Colonic mucosa (tissue), 4 donors: ENCODE results near the gene RHOF. TPM values are rescaled to one million over a fixed set of nuclear protein-coding genes. Genes with fewer than 3 reads are reported as not detected.

Source experiments
- DNase-seq: peaks from one replicate; pipeline ENCODE4 v3.0.0-alpha.2; 2020
- H3K27ac ChIP-seq: fragments of 200-600 bp; one replicate; pipeline ENCODE4 v1.8.0; 2021
- H3K27me3 ChIP-seq: fragments of 200-600 bp; one replicate; pipeline ENCODE4 v1.8.0; 2021
- H3K36me3 ChIP-seq: fragments of 200-600 bp; one replicate; pipeline ENCODE4 v1.8.0; 2021
- H3K4me1 ChIP-seq: fragments of 200-600 bp; one replicate; pipeline ENCODE4 v1.8.0; 2021; ENCODE audit warnings: mild to moderate bottlenecking
- H3K4me3 ChIP-seq: fragments of 200-600 bp; one replicate; pipeline ENCODE4 v1.8.0; 2021
- H3K9ac ChIP-seq, 2 donors: one replicate each; pipeline ENCODE4 v1.7.0; 2013; ENCODE audit warnings: control low read depth in 2 of 2, low read depth in 2 of 2, low read length in 2 of 2
- H3K9me3 ChIP-seq: fragments of 200-600 bp; one replicate; pipeline ENCODE4 v1.8.0; 2021
- intact Hi-C: fragments of 100-400 bp; cut with DNase I; formaldehyde crosslinking; loops from one replicate; pipeline ENCODE4 v1.14.1; 2022
- total RNA-seq, 2 donors: library from RNA; stranded (reverse); fragmentation: NEBNext Ultra II Directional in 1 of 2; extraction: Animal tissue kit (Norgen Biotek cat#: 25700) in 1 of 2; gene quantifications; one replicate each; pipeline ENCODE4 v1.2.1, GENCODE V29; 2021
- TF ChIP-seq, protein P1 (sequence below): fragments of 200-600 bp; IDR thresholded peaks from one replicate; pipeline ENCODE4 v1.8.0; 2022; ENCODE audit warnings: antibody characterized with exemption, mild to moderate bottlenecking
- donor health status: healthy.
- donor health status: DM: no; HTN: no; CAD: no.
- donor health status: DM: no; HTN: no; CAD: no.

RHOF gene
- total RNA-seq, 2 donors from 2014 or later: 58.0 to 74.5 TPM

DNA sequence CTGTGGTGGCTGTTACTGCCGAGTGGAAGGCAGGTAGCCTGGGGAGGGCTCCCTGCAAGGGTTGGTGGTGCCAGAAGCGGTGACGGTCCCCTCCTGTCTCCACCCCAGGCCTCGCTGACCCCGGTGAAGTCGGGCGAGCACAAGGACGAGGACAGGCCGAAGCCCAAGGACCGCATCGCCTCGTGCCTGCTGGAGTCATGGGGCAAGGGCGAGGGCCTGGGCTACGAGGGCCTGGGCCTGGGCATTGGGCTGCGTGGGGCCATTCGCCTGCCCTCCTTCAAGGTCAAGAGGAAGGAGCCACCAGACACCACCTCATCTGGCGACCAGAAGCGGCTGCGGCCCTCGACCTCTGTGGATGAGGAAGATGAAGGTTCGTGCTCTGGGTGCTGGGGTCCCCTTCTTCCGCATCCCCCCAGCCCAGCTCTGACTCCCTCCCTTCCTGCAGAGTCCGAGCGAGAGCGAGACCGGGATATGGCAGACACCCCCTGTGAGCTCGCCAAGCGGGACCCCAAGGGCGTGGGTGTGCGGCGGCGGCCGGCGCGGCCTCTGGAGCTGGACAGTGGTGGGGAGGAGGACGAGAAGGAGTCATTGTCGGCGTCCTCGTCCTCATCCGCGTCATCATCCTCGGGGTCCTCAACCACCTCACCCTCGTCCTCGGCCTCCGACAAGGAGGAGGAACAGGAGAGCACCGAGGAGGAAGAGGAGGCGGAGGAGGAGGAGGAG is 23.6 kb upstream of the RHOF start:
- H3K4me1 ChIP-seq: peaks cover 9% of the 10 kb centered on the region
- H3K36me3 ChIP-seq: peaks cover 39% of the 10 kb centered on the region
- DNase-seq: no peak
- H3K9me3 ChIP-seq: no peaks in the 10 kb centered on the region
- H3K9ac ChIP-seq: no peak overlapping the region
- H3K27me3 ChIP-seq: no peaks in the 10 kb centered on the region
- intact Hi-C loops: no loop called here
- no peak overlapping the region for H3K4me3 ChIP-seq
- TF ChIP-seq, protein P1, sequence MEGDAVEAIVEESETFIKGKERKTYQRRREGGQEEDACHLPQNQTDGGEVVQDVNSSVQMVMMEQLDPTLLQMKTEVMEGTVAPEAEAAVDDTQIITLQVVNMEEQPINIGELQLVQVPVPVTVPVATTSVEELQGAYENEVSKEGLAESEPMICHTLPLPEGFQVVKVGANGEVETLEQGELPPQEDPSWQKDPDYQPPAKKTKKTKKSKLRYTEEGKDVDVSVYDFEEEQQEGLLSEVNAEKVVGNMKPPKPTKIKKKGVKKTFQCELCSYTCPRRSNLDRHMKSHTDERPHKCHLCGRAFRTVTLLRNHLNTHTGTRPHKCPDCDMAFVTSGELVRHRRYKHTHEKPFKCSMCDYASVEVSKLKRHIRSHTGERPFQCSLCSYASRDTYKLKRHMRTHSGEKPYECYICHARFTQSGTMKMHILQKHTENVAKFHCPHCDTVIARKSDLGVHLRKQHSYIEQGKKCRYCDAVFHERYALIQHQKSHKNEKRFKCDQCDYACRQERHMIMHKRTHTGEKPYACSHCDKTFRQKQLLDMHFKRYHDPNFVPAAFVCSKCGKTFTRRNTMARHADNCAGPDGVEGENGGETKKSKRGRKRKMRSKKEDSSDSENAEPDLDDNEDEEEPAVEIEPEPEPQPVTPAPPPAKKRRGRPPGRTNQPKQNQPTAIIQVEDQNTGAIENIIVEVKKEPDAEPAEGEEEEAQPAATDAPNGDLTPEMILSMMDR: no peak
- no peak overlapping the region for H3K27ac ChIP-seq

DNA sequence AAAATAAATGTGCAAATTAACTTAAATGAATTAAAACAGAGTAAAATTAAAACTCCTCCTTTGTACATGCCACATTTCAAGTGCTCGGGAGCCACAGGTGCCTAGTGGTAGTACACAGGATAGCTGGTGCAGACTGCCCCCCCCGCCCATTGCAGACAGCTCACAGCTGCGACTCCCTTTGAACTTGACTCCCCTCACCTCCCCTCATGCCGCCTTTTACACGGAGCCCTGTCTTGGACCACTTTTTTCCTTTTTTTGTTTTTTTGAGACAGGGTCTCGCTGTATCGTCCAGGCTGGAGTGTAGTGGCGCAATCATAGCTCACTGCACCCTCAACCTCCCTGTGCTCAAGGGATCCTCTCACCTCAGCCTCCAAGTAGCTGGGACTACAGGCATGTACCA is 21.8 kb upstream of the RHOF start:
- DNase-seq: no peak
- Histone ChIP-seq H3K27me3 (no peaks in the 10 kb centered on the region), H3K36me3 (peaks cover 32% of the 10 kb centered on the region), H3K4me3 (no peak overlapping the region), H3K9me3 (no peaks in the 10 kb centered on the region), H3K9ac (no peak overlapping the region), H3K27ac (no peak overlapping the region), H3K4me1 (peaks cover 18% of the 10 kb centered on the region)
- TF ChIP-seq, protein P1: no peak
- intact Hi-C loops: no loop called here

DNA sequence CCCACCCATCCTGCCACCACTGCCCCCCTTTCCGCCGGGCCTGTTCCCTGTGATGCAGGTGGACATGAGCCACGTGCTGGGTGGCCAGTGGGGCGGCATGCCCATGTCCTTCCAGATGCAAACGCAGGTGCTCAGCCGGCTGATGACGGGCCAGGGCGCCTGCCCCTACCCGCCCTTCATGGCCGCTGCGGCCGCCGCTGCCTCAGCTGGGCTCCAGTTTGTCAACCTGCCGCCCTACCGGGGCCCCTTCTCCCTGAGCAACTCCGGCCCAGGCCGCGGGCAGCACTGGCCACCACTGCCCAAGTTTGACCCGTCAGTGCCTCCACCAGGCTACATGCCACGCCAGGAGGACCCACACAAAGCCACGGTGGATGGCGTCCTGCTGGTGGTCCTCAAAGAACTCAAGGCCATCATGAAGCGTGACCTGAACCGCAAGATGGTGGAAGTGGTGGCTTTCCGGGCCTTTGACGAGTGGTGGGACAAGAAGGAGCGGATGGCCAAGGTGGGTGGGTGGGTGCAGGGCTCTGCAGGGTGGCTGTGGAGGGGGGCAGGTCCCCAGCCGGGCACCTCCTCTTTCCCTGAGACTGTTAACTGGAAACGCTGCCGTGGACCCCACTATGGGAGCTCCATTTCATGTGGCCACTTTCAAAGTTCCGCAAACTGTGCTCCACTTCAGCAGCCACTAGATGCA is 21.1 kb upstream of the RHOF start:
- no peak overlapping the region for H3K27ac ChIP-seq
- H3K9ac ChIP-seq: peak overlapping the region in 1 of 2 donors; percentile 20
- H3K4me1 ChIP-seq: peaks cover 18% of the 10 kb centered on the region
- TF ChIP-seq, protein P1: no peak
- H3K27me3 ChIP-seq: no peaks in the 10 kb centered on the region
- H3K36me3 ChIP-seq: peaks cover 27% of the 10 kb centered on the region
- intact Hi-C loops: loop anchor here (5.0 kb wide), 1 partner anchor 37 kb away; no protein-coding TSS in a partner anchor
- DNase-seq: no peak
- no peaks in the 10 kb centered on the region for H3K9me3 ChIP-seq
- no peak overlapping the region for H3K4me3 ChIP-seq

DNA sequence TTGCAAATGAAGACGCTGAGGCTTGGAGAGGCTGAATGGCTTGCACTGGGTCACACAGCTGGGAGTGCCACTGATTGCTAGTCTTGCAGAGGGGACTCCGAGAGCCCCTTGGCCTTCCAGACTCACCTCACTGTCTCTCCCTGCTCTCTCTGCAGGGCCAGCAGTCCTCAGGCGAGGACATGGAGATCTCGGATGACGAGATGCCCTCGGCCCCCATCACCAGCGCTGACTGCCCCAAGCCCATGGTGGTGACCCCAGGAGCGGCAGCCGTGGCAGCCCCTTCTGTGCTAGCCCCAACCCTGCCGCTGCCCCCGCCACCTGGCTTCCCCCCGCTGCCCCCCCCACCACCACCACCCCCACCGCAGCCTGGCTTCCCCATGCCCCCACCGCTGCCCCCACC is 20.5 kb upstream of the RHOF start:
- TF ChIP-seq, protein P1: no peak
- Histone ChIP-seq H3K36me3 (peaks cover 22% of the 10 kb centered on the region), H3K27ac (no peak overlapping the region), H3K9ac (no peak overlapping the region), H3K4me1 (peaks cover 18% of the 10 kb centered on the region), H3K4me3 (no peak overlapping the region), H3K9me3 (no peaks in the 10 kb centered on the region), H3K27me3 (no peaks in the 10 kb centered on the region)
- intact Hi-C loops: loop anchor here (2.0 to 5.0 kb wide), 3 partner anchors 19 to 75 kb away; partner anchors contain the start of gene PSMD9
- no peak for DNase-seq

DNA sequence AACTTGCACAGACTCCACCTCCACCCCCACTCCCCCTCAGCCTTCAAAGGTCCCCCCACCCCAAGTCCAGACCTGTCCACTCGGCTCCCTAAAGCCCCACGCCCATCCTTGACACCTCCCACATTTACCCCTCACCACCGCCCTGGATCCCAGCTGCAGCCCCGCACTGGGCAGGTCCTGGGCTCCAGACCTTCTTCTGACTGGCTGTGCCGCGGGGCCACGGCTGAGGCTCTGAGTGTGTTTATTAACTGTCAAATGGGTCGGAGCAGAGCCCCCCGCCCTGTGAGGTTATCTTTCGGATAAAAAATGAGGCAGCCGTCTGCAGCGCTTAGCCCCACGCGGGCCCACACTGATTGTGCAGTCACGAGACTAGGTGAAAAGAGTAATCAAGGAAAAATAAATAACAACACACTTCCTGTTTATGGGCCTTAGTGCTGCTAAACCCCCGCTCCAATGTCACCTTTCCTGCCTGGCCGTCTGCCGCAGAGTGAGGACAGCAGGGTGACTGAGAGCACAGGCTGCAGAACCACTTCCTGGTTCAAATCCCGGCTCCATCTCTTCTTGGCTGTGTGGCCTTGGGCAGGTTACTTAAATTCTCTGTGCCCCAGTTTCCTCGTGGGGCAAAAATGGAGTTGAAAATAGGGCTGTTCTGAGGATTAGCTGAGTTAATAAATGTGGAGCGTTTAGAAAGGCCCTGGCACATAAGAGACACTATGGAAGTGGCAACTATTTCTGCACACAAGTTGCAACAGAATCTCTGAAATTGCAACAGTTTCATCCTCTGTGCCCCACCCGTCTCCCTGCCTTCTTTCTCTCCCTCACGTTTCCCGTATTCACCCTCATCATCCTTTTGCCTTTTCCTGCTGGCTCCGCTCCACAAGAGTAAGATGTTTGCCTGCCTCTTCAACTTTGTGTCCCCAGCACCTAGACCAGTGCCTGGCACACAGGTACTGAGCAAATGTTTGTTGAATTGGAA is 19.7 kb upstream of the RHOF start:
- H3K27me3 ChIP-seq: no peaks in the 10 kb centered on the region
- no peak overlapping the region for H3K27ac ChIP-seq
- TF ChIP-seq, protein P1: no peak
- no peaks in the 10 kb centered on the region for H3K9me3 ChIP-seq
- intact Hi-C loops: loop anchor here (2.0 to 5.0 kb wide), 3 partner anchors 18 to 76 kb away; partner anchors contain the start of gene PSMD9
- peak overlapping the region; percentile 57 to 58 for H3K9ac ChIP-seq
- H3K4me1 ChIP-seq: peaks cover 18% of the 10 kb centered on the region
- peak overlapping the region; percentile 70 for H3K4me3 ChIP-seq
- H3K36me3 ChIP-seq: peaks cover 18% of the 10 kb centered on the region
- no peak for DNase-seq
